Activated T-helper 1 cell treated with Interleukin-2 at 50 U/mL for 16 hours (primary cell): ENCODE results near the gene ARHGEF17.
"Not testable (repeated sequence)": the region's sequence is repeated elsewhere in the genome, so short reads cannot be mapped to it uniquely, and the experiment has no call there.

ENCODE experiments used
- DNase-seq: peaks from one replicate; pipeline ENCODE4 v3.0.0-alpha.2; 2020; ENCODE audit warnings: low read depth

Gene ARHGEF17

GRCh38 chr11:73271936-73272679 is 36.0 kb upstream of the ARHGEF17 start, which contains the start of gene P2RY6:
Gene P2RY6 (plus strand): TSS chr11:73272338. CDS start chr11:73296519, 24,181 bp downstream.
- no peak for DNase-seq

GRCh38 chr11:73272680-73273038 is 35.4 kb upstream of the ARHGEF17 start:
- DNase-seq, result no peak

GRCh38 chr11:73273222-73273895 is 34.7 kb upstream of the ARHGEF17 start:
- DNase-seq, result no peak

GRCh38 chr11:73274191-73274590 is 33.9 kb upstream of the ARHGEF17 start:
- DNase-seq, result not testable (repeated sequence)

- no peak for DNase-seq
Observed at GRCh38 chr11:73274722-73275380, 33.2 kb upstream of the ARHGEF17 start.

GRCh38 chr11:73275381-73275750 is 32.7 kb upstream of the ARHGEF17 start:
- no peak for DNase-seq

- no peak for DNase-seq
Observed at GRCh38 chr11:73277467-73277866, 30.6 kb upstream of the ARHGEF17 start.

GRCh38 chr11:73280626-73281025 is 27.4 kb upstream of the ARHGEF17 start:
- no peak for DNase-seq

- no peak for DNase-seq
Observed at GRCh38 chr11:73281201-73281741, 26.8 kb upstream of the ARHGEF17 start.

- DNase-seq, result no peak
Observed at GRCh38 chr11:73281796-73282660, 26.0 kb upstream of the ARHGEF17 start.

- no peak for DNase-seq
Observed at GRCh38 chr11:73283276-73284000, 24.6 kb upstream of the ARHGEF17 start.

GRCh38 chr11:73284106-73284505 is 24.0 kb upstream of the ARHGEF17 start:
- DNase-seq, result no peak

- no peak for DNase-seq
Observed at GRCh38 chr11:73285721-73286120, 22.4 kb upstream of the ARHGEF17 start.

- DNase-seq, result no peak
Observed at GRCh38 chr11:73286240-73286810, 21.8 kb upstream of the ARHGEF17 start.

GRCh38 chr11:73287400-73288101 is 20.5 kb upstream of the ARHGEF17 start:
- no peak for DNase-seq

- DNase-seq, result no peak
Observed at GRCh38 chr11:73288192-73288872, 19.7 kb upstream of the ARHGEF17 start.

GRCh38 chr11:73288873-73289707 is 19.0 kb upstream of the ARHGEF17 start:
- DNase-seq, result peak; percentile 13

- no peak for DNase-seq
Observed at GRCh38 chr11:73290536-73290935, 17.5 kb upstream of the ARHGEF17 start.

GRCh38 chr11:73291196-73291595 is 16.9 kb upstream of the ARHGEF17 start:
- DNase-seq, result no peak
